Endothelial cell (in vitro differentiated cells): ENCODE measurements around the gene B3GLCT. TPM values are rescaled to one million over a fixed set of nuclear protein-coding genes. Genes with fewer than 3 reads are reported as not detected.

Source experiments
- DNase-seq: peaks from one replicate; pipeline ENCODE4 v3.0.0; 2021; ENCODE audit warnings: low spot score
- H3K27ac Mint-ChIP-seq: one replicate; pipeline ENCODE4 v1.8.0; 2021; ENCODE audit warnings: mixed read lengths, inconsistent platforms; ENCODE audit not compliant: unreplicated experiment
- H3K27me3 Mint-ChIP-seq: one replicate; pipeline ENCODE4 v1.8.0; 2021; ENCODE audit warnings: mild to moderate bottlenecking, moderate library complexity, mixed read lengths, inconsistent platforms; ENCODE audit not compliant: unreplicated experiment
- H3K36me3 Mint-ChIP-seq: one replicate; pipeline ENCODE4 v1.8.0; 2021; ENCODE audit warnings: mild to moderate bottlenecking, low read depth, mixed read lengths, inconsistent platforms; ENCODE audit not compliant: unreplicated experiment
- H3K4me1 Mint-ChIP-seq: one replicate; pipeline ENCODE4 v1.8.0; 2021; ENCODE audit warnings: mild to moderate bottlenecking, mixed read lengths, inconsistent platforms; ENCODE audit not compliant: unreplicated experiment
- H3K4me3 Mint-ChIP-seq: one replicate; pipeline ENCODE4 v1.8.0; 2021; ENCODE audit warnings: mild to moderate bottlenecking, mixed read lengths, inconsistent platforms; ENCODE audit not compliant: unreplicated experiment
- H3K9me3 Mint-ChIP-seq: one replicate; pipeline ENCODE4 v1.8.0; 2021; ENCODE audit warnings: mixed read lengths, inconsistent platforms; ENCODE audit not compliant: unreplicated experiment
- CTCF ChIP-seq: fragments of 200-600 bp; sonication (generic); IDR thresholded peaks from one replicate; pipeline ENCODE4 v1.5.0; 2021; ENCODE audit warnings: antibody characterized with exemption; ENCODE audit not compliant: unreplicated experiment
- total RNA-seq: library from RNA; stranded (reverse); fragmentation: NEBNext Ultra II Directional; extraction: Animal tissue kit (Norgen Biotek cat#: 25700); gene quantifications from one replicate; pipeline ENCODE4 v1.2.1, GENCODE V29; 2021; ENCODE audit not compliant: unreplicated experiment

Gene B3GLCT
- total RNA-seq, 1 donor from 2014 or later = 9.8 TPM

GRCh38 chr13:31159306-31159705, 40.5 kb upstream of the B3GLCT start:
- Mint-ChIP-seq H3K4me1 (peaks cover 20% of the 10 kb centered on the region), H3K36me3 (no peaks in the 10 kb centered on the region), H3K27ac (no peak overlapping the region), H3K9me3 (no peaks in the 10 kb centered on the region), H3K4me3 (no peak overlapping the region), H3K27me3 (peaks cover 4% of the 10 kb centered on the region)
- no peak for TF ChIP-seq CTCF
- no peak for DNase-seq

GRCh38 chr13:31160857-31161556, 38.8 kb upstream of the B3GLCT start:
- H3K27me3 Mint-ChIP-seq = peaks cover 4% of the 10 kb centered on the region
- H3K36me3 Mint-ChIP-seq = no peaks in the 10 kb centered on the region
- peak overlapping the region; percentile 94 for H3K4me3 Mint-ChIP-seq
- TF ChIP-seq CTCF = no peak
- H3K4me1 Mint-ChIP-seq = peaks cover 20% of the 10 kb centered on the region
- peak overlapping the region; percentile 97 for H3K27ac Mint-ChIP-seq
- DNase-seq = peak; percentile 69
- no peaks in the 10 kb centered on the region for H3K9me3 Mint-ChIP-seq

GRCh38 chr13:31161557-31162150, 38.1 kb upstream of the B3GLCT start, which contains the start of gene HSPH1:
Gene HSPH1 (minus strand): TSS chr13:31161904. CDS start chr13:31161582, 322 bp downstream.
- TF ChIP-seq CTCF = no peak
- Mint-ChIP-seq H3K4me3 (peak within 1 kb of the TSS; percentile 94), H3K4me1 (peaks cover 20% of the 10 kb centered on the region)

GRCh38 chr13:31162151-31163008, 37.4 kb upstream of the B3GLCT start:
- peak overlapping the region; percentile 94 for H3K4me3 Mint-ChIP-seq
- peaks cover 4% of the 10 kb centered on the region for H3K27me3 Mint-ChIP-seq
- peaks cover 22% of the 10 kb centered on the region for H3K4me1 Mint-ChIP-seq
- no peak for TF ChIP-seq CTCF
- H3K27ac Mint-ChIP-seq = peak overlapping the region; percentile 97
- H3K9me3 Mint-ChIP-seq = no peaks in the 10 kb centered on the region
- no peaks in the 10 kb centered on the region for H3K36me3 Mint-ChIP-seq
- peak; percentile 90 for DNase-seq

More at GRCh38 chr13:31161557-31162150, 38.1 kb upstream of the B3GLCT start, which contains the start of gene HSPH1:
- Mint-ChIP-seq H3K9me3 (no peaks in the 10 kb centered on the region), H3K36me3 (no peaks in the 10 kb centered on the region), H3K27ac (peak within 1 kb of the TSS; percentile 97), H3K27me3 (peaks cover 4% of the 10 kb centered on the region)
- peak; percentile 96 for DNase-seq
